Activated CD8-positive, alpha-beta T cell treated with anti-CD3 and anti-CD28 coated beads for 36 hours (primary cell): ENCODE data around the gene RILPL2. TPM values are rescaled to one million over a fixed set of nuclear protein-coding genes. Genes with fewer than 3 reads are reported as not detected.
A peak's percentile ranks its signal among the peaks of the same experiment; 100 is the strongest.

Experiments used
- ATAC-seq: fragments of 200-7000 bp; cut with Tn5 transposase; one replicate; pipeline ENCODE4 v1.10.0; 2021; ENCODE audit warnings: mild to moderate bottlenecking, moderate library complexity
- CTCF ChIA-PET: fragments of 350-600 bp; sonication (Branson Sonifier 250); formaldehyde crosslinking; loops from one replicate; lab custom pipeline; 2021; ENCODE audit warnings: antibody characterized with exemption; lab: Charles Lee
- POLR2A ChIA-PET: fragments of 350-600 bp; sonication (Branson Sonifier 250); formaldehyde crosslinking; loops from one replicate; lab custom pipeline; 2021; ENCODE audit warnings: antibody characterized with exemption; lab: Charles Lee
- DNase-seq: peaks from one replicate; pipeline ENCODE4 v3.0.0-alpha.2; 2020
- H3K27ac Mint-ChIP-seq: one replicate; pipeline ENCODE4 v1.8.0; 2021; ENCODE audit warnings: mild to moderate bottlenecking, mixed read lengths
- H3K27me3 Mint-ChIP-seq: one replicate; pipeline ENCODE4 v1.8.0; 2021; ENCODE audit warnings: mixed read lengths
- H3K36me3 Mint-ChIP-seq: one replicate; pipeline ENCODE4 v1.8.0; 2021; ENCODE audit warnings: low read depth, mixed read lengths
- H3K4me1 Mint-ChIP-seq: one replicate; pipeline ENCODE4 v1.8.0; 2021; ENCODE audit warnings: low read depth, mixed read lengths
- H3K4me3 Mint-ChIP-seq: one replicate; pipeline ENCODE4 v1.8.0; 2021; ENCODE audit warnings: mild to moderate bottlenecking, moderate library complexity, mixed read lengths
- H3K9me3 Mint-ChIP-seq: one replicate; pipeline ENCODE4 v1.8.0; 2021; ENCODE audit warnings: mixed read lengths
- CTCF ChIP-seq: fragments of 200-600 bp; IDR thresholded peaks from one replicate; pipeline ENCODE4 v1.8.0; 2022; ENCODE audit warnings: antibody characterized with exemption, mild to moderate bottlenecking
- intact Hi-C: fragments of 100-400 bp; cut with micrococcal nuclease; formaldehyde crosslinking; loops from one replicate; pipeline ENCODE4 v1.10.0; 2022
- total RNA-seq, 2 experiments: library from RNA; stranded (reverse); gene quantifications; one replicate each; pipeline ENCODE4 v1.2.3, GENCODE V29; 2021

The RILPL2 gene
- total RNA-seq, 2 experiments from 2014 or later, result 9.0 to 9.3 TPM

- DNase-seq, result no peak
- H3K27me3 Mint-ChIP-seq, result no peaks in the 10 kb centered on the region
- TF ChIP-seq CTCF, result no peak
- ChIA-PET POLR2A (interaction anchor here (1.4 to 3.1 kb wide), 4 partner anchors 9 to 21 kb away, joined by 5 to 19 read pairs (median 10); partner anchors contain the start of genes RILPL2 and SNRNP35), CTCF (interaction anchor here (1.2 to 1.6 kb wide), 3 partner anchors 8 to 133 kb away, joined by 4 to 6 read pairs (median 5); partner anchors contain the start of genes RILPL2 and SNRNP35)
- ATAC-seq, result no peak
- H3K27ac Mint-ChIP-seq, result peak overlapping the region; percentile 87
- H3K4me3 Mint-ChIP-seq, result peak overlapping the region; percentile 24
- intact Hi-C loops, result no loop called here
- peaks cover 3% of the 10 kb centered on the region for H3K36me3 Mint-ChIP-seq
- peaks cover 16% of the 10 kb centered on the region for H3K4me1 Mint-ChIP-seq
- H3K9me3 Mint-ChIP-seq, result peaks cover 2% of the 10 kb centered on the region
Observed at GRCh38 chr12:123449249-123449733, 12.8 kb upstream of the RILPL2 start.

- POLR2A ChIA-PET, result interaction anchor here (1.7 to 2.2 kb wide), 2 partner anchors 8 to 11 kb away, joined by 4 to 7 read pairs; no protein-coding TSS in a partner anchor
Observed at GRCh38 chr12:123446333-123446713, 9.8 kb upstream of the RILPL2 start.

GRCh38 chr12:123445388-123446332 lies 9.2 kb upstream of the RILPL2 start:
- Mint-ChIP-seq H3K4me3 (no peak overlapping the region), H3K27ac (no peak overlapping the region), H3K4me1 (peaks cover 16% of the 10 kb centered on the region), H3K9me3 (peaks cover 2% of the 10 kb centered on the region), H3K36me3 (peaks cover 3% of the 10 kb centered on the region), H3K27me3 (no peaks in the 10 kb centered on the region)
- ChIA-PET POLR2A (interaction anchor here (1.7 kb wide), 1 partner anchor 11 kb away, joined by 4 read pairs; no protein-coding TSS in a partner anchor), CTCF (no interaction called here)
- intact Hi-C loops, result no loop called here
- DNase-seq (no peak), ATAC-seq (no peak)
- no peak for TF ChIP-seq CTCF

More at GRCh38 chr12:123446333-123446713, 9.8 kb upstream of the RILPL2 start:
- ATAC-seq (no peak), DNase-seq (no peak)
- H3K4me1 Mint-ChIP-seq, result peaks cover 16% of the 10 kb centered on the region
- H3K27ac Mint-ChIP-seq, result no peak overlapping the region
- H3K9me3 Mint-ChIP-seq, result peaks cover 2% of the 10 kb centered on the region
- intact Hi-C loops, result no loop called here
- H3K27me3 Mint-ChIP-seq, result no peaks in the 10 kb centered on the region
- H3K36me3 Mint-ChIP-seq, result peaks cover 3% of the 10 kb centered on the region
- CTCF ChIA-PET, result no interaction called here
- no peak for TF ChIP-seq CTCF
- no peak overlapping the region for H3K4me3 Mint-ChIP-seq

- no peak for TF ChIP-seq CTCF
- Mint-ChIP-seq H3K27ac (no peak overlapping the region), H3K36me3 (peaks cover 2% of the 10 kb centered on the region), H3K27me3 (no peaks in the 10 kb centered on the region), H3K4me1 (peaks cover 13% of the 10 kb centered on the region), H3K4me3 (no peak overlapping the region), H3K9me3 (peaks cover 2% of the 10 kb centered on the region)
- POLR2A ChIA-PET, result no interaction called here
- ATAC-seq (no peak), DNase-seq (no peak)
- CTCF ChIA-PET, result interaction anchor here (0.7 kb wide), 1 partner anchor 613 kb away, joined by 4 read pairs; no protein-coding TSS in a partner anchor
- intact Hi-C loops, result no loop called here
Observed at GRCh38 chr12:123444092-123445026, 7.9 kb upstream of the RILPL2 start.
